ENCODE data around the gene ARHGAP40.

ARHGAP40 gene

DNA sequence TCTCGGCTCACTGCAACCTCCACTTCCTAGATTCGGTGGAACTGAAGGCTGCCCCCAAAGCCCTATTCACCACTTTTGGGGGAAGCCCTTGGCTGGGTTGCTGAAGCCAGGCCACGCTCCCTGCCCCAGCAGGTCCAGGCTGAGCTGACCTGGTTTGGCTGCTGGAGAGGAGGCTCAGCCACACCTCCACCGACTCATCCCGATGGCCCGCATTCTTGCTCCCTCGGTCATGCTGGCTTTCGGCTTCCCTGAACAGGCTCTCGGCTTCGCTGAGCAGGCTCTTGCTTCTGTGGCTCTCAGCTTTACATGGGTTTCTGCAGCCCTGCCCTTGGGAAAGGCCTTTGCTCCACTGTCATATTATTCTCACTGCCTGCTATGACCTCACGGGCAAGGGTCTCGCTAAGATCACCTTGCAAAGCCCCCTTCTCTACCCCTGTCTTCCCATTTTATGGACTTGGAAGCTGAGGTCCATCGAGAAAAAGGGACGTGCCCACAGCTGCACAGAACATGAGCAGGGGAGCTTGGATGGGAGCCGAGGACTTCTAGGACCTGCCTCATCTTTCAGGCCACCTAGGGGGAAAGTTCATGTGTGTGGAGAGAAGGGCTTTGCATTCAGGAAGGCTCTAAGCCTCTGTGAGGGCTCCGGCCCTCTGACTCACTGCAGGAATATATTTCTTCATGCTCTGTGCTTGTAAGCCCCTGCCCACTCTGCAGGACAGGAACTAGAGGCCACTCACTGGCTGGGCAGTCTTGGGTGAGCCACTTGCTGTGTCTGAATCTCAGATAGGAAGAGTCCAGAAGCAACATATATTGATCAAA lies 15.6 kb downstream of the ARHGAP40 start:
- no peak for DNase-seq (ENCODE audit: low read depth in 1 of 2, low spot score in 1 of 2)

DNA sequence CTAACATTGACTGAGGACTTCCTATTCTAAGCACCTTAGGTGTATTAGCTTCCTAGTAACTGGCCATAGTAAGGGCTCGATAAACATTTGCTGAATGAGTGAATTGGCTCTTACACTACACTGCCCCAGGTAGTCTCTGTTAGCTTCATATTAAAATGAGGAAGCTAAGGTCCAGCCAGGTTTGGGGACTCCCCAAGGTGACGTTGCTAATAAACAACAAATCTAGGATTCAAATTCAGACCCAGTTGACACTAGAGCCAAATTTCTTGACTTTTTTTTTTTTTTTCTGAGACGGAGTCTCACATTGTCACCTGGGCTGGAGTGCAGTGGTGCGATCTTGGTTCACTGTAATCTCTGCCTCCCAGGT lies 16.2 kb downstream of the ARHGAP40 start:
- DNase-seq (ENCODE audit: low read depth in 1 of 2, low spot score in 1 of 2), result no peak

- no peak for DNase-seq (ENCODE audit: low read depth in 1 of 2, low spot score in 1 of 2)
Observed at GRCh38 chr20:38620441-38620840, 18.8 kb downstream of the ARHGAP40 start.

GRCh38 chr20:38623061-38623460 lies 21.5 kb downstream of the ARHGAP40 start:
- DNase-seq (ENCODE audit: low read depth in 1 of 2, low spot score in 1 of 2), result no peak

- DNase-seq (ENCODE audit: low read depth in 1 of 2, low spot score in 1 of 2), result no peak
Observed at GRCh38 chr20:38624084-38624483, 22.5 kb downstream of the ARHGAP40 start.

DNA sequence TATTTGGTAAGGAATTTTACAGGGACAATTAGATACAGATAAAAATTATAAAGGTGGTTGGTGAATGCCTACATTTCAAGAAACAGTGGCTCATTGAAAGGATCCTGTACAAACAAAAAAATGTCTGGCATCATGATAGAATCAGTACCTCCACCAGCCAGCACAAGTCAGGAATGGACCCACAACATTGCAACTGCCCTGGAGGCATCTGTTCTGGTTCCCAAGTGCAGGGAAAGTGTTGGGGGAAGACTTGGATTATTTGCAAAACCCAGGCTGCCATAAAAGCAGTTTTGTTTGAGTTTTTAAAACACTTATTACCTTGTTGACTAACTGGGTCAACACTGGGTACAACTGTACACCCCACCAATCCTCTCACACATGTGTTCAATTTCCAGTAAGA lies 24.3 kb downstream of the ARHGAP40 start:
- no peak for DNase-seq (ENCODE audit: low read depth in 1 of 2, low spot score in 1 of 2)

GRCh38 chr20:38626921-38627659 lies 25.5 kb downstream of the ARHGAP40 start:
- no peak for DNase-seq (ENCODE audit: low read depth in 1 of 2, low spot score in 1 of 2)

DNA sequence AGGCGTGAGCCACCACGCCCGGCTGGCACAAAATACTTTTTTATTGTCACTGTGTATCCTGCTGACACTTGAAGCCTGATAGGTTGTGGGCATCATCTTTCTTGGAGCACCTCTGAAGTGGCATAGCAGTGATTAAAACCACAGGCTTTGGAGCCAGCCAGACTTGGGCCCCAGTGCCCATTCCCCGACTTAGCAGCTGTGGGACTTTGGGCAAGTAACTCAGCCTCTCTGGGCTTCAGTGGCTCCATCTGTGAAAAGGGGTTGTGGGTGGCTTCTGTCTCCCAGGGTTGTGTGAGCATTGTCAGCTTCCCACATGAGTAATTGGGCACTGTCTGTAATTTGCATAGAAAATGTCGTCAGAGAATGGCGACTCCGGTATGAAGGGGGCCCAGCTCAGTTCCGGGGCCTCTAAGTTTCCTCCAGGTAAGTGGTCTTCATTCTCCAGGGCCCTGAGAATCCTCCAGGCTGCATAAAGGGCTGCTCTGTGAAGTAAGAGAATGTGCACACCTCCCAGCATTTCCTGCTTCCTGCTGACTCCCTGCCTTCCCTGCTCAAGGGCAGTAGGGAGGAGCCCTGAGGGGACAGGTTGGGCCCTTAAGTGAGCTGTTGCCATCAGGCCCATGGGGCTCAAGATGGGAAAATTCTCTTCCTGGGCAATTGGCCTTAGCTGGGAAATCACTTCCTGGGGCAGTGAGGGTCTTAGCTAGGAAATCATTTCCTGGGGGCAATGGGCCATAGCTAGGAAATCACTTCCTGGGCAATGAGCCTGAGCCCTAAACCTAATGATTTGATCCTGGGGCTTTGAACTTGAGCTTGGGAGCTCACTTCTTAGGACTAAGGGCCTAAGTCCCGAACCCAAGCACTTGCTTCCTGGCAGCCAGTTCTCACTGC lies 27.2 kb downstream of the ARHGAP40 start:
- no peak for DNase-seq (ENCODE audit: low read depth in 1 of 2, low spot score in 1 of 2)

DNA sequence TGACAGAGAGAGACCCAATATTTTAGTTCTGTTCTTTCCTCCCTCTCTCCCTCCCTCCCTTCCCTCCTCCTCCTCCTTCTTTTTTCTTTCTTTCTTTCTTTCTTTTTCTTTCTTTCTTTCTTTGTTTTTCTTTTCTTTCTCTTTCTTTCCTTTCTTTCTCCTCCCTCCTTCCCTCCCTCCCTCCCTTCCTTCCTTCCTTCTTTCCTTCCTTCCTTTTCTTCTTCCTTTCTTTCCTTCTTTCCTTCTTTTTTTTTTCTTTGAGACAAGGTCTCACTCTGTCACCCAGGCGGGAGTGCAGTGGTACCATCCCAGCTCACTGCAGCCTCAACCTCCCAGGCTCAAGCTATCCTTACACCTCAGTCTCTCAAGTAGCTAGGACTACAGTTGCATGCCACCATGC lies 28.4 kb downstream of the ARHGAP40 start:
- no peak for DNase-seq (ENCODE audit: low read depth in 1 of 2, low spot score in 1 of 2)

- DNase-seq (ENCODE audit: low read depth in 1 of 2, low spot score in 1 of 2), result no peak
Observed at GRCh38 chr20:38630727-38631126, 29.1 kb downstream of the ARHGAP40 start.

- no peak for DNase-seq (ENCODE audit: low read depth in 1 of 2, low spot score in 1 of 2)
Observed at GRCh38 chr20:38631155-38632022, 29.8 kb downstream of the ARHGAP40 start.

GRCh38 chr20:38633577-38634093 lies 32.0 kb downstream of the ARHGAP40 start:
- peak; percentile 23 to 30 for DNase-seq (ENCODE audit: low read depth in 1 of 2, low spot score in 1 of 2)

DNA sequence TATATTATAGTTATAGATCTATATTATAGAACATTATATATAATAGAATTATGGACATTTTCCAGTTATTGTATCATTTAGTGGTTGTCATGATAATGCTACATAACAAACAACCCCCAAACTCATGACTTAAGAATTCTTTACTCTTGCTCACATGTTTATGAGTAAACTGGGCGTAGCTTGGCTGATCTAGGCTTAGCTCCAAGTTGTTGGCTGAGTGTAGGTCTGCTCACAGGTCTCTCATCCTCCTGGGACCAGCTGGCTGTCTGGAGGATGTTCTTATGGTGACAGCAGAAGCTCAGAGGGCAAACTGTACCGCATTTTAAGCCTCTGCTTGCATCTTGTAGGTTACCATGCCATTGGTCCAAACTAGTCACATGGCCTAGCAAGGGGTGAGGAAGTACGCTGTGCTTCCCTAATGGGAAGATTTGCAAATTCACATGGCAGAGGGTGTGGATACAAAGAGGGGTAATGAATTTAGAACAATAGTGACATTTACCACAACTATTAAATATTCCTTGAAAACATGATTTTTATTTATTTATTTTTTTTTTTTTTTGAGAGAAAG lies 34.2 kb downstream of the ARHGAP40 start:
- no peak for DNase-seq (ENCODE audit: low read depth in 1 of 2, low spot score in 1 of 2)

DNA sequence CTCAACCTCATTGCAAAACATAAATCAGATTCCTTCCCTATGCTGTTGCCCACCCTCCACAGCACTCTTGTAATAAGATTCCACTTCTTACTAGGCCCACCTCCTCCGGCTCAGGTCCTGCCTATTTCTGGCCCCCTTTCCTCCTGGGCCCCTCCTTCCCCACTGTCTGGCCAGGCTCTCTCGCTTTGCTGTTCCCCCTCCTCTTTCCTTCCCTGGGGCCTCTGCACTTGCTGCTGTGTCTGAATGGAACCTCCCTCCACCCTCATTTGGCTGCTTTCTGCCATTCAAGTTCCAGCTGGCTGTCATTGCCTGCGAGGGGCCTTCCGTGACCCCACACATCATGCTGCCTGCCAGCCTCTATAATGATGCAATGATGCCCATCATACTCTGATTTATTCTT lies 38.9 kb downstream of the ARHGAP40 start:
- DNase-seq (ENCODE audit: low read depth in 1 of 2, low spot score in 1 of 2), result no peak

GRCh38 chr20:38642498-38642897 lies 40.9 kb downstream of the ARHGAP40 start:
- DNase-seq (ENCODE audit: low read depth in 1 of 2, low spot score in 1 of 2), result no peak

DNA sequence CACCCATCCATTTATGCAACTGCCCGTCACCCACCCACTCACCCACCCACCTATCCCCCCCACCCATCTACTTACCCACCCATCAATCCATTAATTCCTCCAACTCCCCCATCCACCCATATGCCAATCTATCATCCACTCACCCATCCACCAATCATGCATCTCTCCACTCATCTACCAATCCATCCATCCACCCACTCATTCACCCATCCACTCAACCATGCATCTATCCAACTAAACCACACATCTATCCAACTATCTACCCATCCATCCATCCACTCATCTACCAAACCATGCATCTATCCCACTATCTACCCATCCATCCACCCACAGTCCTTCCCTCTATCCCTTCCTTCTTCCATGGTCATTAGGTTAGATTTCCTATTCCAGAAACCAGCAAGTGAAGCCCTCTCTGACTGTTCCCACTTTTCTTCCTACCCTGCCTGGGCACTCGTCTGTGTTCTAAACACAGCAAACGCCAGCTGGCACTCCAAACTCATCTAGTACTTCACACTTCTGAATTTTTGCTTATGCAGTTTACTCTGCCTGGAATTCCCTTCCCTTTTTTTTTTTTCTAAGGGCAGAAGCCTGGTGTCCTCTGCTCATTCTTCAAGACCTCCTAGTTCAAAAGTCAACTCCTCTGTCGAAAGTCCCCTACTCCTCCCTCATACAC lies 43.1 kb downstream of the ARHGAP40 start:
- no peak for DNase-seq (ENCODE audit: low read depth in 1 of 2, low spot score in 1 of 2)

GRCh38 chr20:38645351-38645750 lies 43.7 kb downstream of the ARHGAP40 start:
- no peak for DNase-seq (ENCODE audit: low read depth in 1 of 2, low spot score in 1 of 2)

GRCh38 chr20:38645980-38646858 lies 44.6 kb downstream of the ARHGAP40 start:
- DNase-seq (ENCODE audit: low read depth in 1 of 2, low spot score in 1 of 2), result peak; percentile 86 to 87

All from activated T-helper 1 cell treated with anti-CD3 and anti-CD28 coated beads, Interleukin-2, amount 50 U/mL, for 16 hours (primary cell).